Activated gamma-delta T cell (primary cell): ENCODE results near the gene GOLGA6A.

Experiments
- DNase-seq: peaks from one replicate; lab custom pipeline; 2025; lab: John Stamatoyannopoulos, UW

The GOLGA6A gene

DNA sequence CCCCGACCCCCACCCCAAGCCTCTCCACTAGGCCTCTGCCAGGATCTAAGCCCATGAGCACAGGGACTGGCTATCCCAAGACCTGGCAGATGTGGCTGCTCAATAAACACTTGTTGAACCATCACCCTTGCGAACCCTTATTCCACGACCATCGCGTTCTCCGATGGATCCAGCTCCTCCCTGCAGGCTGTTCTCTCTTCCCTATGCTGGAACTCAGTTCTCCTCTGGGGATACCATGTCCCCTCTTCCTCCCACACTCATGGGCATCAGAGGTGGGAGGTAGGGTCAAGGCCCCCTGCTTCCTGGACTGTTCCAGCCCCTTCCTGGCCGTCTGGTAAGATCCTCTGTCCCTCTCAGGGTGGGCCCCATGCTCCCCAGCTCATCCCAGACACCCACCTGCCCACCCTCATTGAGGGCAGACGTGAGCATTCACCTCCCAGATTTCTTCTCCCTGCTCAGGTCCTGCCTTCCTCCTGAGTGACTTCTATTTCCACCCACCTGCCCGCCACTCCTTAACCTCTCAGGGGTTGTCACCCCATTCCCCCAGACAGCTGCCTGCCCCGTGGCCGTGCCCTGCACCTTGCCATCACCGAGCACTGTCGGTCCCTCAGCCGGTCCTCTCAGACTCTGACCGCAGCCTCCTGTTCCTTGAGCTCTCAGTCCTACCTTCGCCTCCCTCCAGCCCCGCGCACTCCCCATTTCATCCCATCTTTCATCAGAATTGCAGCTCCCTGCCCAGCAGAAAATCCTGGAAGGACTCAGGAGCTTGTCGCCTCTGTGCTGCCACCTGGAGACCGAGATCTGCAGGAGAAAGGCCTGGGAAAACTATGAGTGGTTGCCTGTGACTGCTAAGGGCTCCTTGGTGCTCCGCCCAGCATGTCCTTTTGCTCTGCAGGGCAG is 45.8 kb downstream of the GOLGA6A start:
- DNase-seq, result no peak

- no peak for DNase-seq
Observed at GRCh38 chr15:74035121-74036017, 47.0 kb downstream of the GOLGA6A start.

DNA sequence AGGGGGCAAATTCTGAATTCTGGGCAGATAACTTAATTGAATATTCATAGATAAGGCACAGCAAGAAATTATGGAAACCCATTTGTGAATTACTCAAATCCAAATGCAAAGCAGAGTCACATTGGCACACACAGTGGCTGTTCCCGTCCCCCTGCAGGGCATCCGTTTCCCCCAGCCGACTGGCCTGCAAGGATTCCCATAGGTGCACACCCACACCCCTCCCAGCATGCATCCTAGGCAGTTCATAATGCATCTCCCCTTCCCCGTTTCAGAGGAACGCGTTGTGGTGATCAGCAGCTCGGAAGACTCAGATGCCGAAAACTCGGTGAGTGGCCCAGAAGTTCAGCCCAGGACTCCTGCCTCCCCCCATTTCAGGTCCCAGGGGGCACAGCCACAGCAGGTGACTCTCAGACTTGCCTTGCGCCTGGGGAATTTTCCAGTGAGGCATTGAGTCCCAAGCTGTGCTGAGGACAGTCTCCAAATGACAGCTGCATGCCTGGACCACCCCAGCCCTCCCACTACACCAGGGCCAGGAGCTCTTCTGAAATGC is 48.1 kb downstream of the GOLGA6A start:
- no peak for DNase-seq

- DNase-seq, result no peak
Observed at GRCh38 chr15:74032606-74033561, 49.5 kb downstream of the GOLGA6A start.

DNA sequence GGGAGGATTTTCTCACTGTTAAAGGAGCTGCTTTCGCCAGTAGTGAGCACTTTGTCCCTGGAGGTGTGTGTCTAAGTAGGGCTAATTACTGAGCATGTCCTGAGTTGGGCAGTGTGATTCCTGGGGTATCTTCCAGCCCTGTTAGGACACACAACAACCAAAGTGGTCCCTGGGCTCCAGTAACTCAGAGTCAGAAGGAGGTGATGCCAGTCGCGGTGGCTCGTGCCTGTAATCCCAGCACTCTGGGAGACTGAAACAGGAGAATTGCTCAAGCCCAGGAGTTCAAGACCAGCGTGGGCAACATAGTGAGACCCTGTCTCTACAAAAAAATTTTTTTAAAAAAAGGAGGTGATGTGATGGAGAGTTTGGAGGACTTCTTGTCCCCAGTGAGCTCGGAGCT is 50.3 kb downstream of the GOLGA6A start:
- no peak for DNase-seq

- no peak for DNase-seq
Observed at GRCh38 chr15:74028646-74029045, 53.7 kb downstream of the GOLGA6A start.

GRCh38 chr15:74027688-74028087 is 54.7 kb downstream of the GOLGA6A start:
- DNase-seq, result no peak

DNA sequence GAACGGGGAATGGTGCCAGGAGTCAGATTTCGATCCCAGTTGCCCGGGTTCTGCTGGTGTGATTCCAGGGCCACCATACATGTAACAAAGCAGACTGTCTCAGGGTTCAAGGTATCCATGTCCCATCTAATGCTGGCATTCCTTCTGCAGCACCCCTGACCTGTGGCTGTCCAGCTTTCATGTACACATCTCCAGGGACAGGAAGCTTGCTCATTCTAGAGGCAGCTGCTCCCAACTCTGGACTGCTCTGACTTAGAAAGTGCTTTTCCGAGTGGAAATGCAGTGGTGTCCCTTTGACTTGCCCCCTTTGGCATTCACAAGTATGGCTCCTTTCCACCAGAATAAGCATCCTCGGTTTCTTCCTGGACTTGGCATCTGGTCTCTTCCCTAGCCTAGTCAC is 56.9 kb downstream of the GOLGA6A start:
- no peak for DNase-seq

GRCh38 chr15:74024687-74025086 is 57.7 kb downstream of the GOLGA6A start:
- no peak for DNase-seq

DNA sequence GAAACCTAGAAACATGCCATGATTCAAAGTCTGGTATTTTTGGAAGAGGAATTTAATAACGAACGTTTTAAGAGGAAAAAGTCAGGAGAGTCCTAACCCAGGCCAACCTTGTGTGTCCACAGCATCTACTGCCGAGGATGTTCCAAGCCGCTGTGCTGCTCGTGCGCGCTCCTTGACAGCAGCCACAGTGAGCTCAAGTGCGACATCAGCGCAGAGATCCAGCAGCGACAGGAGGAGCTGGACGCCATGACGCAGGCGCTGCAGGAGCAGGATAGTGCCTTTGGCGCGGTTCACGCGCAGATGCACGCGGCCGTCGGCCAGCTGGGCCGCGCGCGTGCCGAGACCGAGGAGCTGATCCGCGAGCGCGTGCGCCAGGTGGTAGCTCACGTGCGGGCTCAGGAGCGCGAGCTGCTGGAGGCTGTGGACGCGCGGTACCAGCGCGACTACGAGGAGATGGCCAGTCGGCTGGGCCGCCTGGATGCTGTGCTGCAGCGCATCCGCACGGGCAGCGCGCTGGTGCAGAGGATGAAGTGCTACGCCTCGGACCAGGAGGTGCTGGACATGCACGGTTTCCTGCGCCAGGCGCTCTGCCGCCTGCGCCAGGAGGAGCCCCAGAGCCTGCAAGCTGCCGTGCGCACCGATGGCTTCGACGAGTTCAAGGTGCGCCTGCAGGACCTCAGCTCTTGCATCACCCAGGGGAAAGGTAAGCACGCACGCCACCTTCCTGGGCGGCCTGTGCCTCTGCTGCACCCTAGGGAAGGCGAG is 59.5 kb downstream of the GOLGA6A start:
- no peak for DNase-seq
